GM23248 (cell line): Measurements from ENCODE around the gene PFDN1. TPM values are rescaled to one million over a fixed set of nuclear protein-coding genes. Genes with fewer than 3 reads are reported as not detected.

Experiments used
- DNase-seq: peaks from one replicate; pipeline ENCODE4 v3.0.0-alpha.2; 2015
- H2AFZ ChIP-seq: fragments of 200-600 bp; sonication (generic); 2 replicates; pipeline ENCODE4 v1.6.1; 2016; ENCODE audit warnings: antibody characterized with exemption
- H3F3A ChIP-seq: fragments of 200-600 bp; sonication (generic); 2 replicates; pipeline ENCODE4 v1.6.1; 2016; ENCODE audit warnings: mild to moderate bottlenecking, antibody characterized with exemption, mixed run types; ENCODE audit not compliant: insufficient read depth
- H3K27ac ChIP-seq: fragments of 200-600 bp; sonication (generic); 2 replicates; pipeline ENCODE4 v1.5.1; 2016; ENCODE audit warnings: mild to moderate bottlenecking
- H3K27me3 ChIP-seq: fragments of 200-600 bp; sonication (generic); replicated peaks from 2 replicates; pipeline ENCODE4 v1.6.1; 2016; ENCODE audit warnings: mild to moderate bottlenecking; ENCODE audit not compliant: insufficient read depth
- H3K36me3 ChIP-seq: fragments of 200-600 bp; sonication (generic); 2 replicates; pipeline ENCODE4 v1.6.1; 2016; ENCODE audit warnings: low read depth, mild to moderate bottlenecking
- H3K4me1 ChIP-seq: fragments of 200-600 bp; sonication (generic); 2 replicates; pipeline ENCODE4 v1.6.1; 2016; ENCODE audit warnings: mild to moderate bottlenecking; ENCODE audit not compliant: insufficient read depth
- H3K4me2 ChIP-seq: fragments of 200-600 bp; sonication (generic); one replicate; pipeline ENCODE4 v1.6.1; 2016; ENCODE audit warnings: mild to moderate bottlenecking; ENCODE audit not compliant: unreplicated experiment
- H3K4me3 ChIP-seq: fragments of 200-600 bp; sonication (generic); 2 replicates; pipeline ENCODE4 v1.5.1; 2016; ENCODE audit warnings: mild to moderate bottlenecking
- H3K79me2 ChIP-seq: fragments of 200-600 bp; sonication (generic); 2 replicates; pipeline ENCODE4 v1.6.1; 2016; ENCODE audit warnings: mild to moderate bottlenecking; ENCODE audit not compliant: insufficient read depth
- H3K9ac ChIP-seq: fragments of 200-600 bp; sonication (generic); 2 replicates; pipeline ENCODE4 v1.6.1; 2016; ENCODE audit warnings: mild to moderate bottlenecking
- H3K9me2 ChIP-seq: fragments of 200-600 bp; sonication (generic); 2 replicates; pipeline ENCODE4 v1.6.1; 2016; ENCODE audit warnings: mixed run types, mild to moderate bottlenecking, moderate library complexity; ENCODE audit not compliant: insufficient read depth
- H3K9me3 ChIP-seq: fragments of 200-600 bp; sonication (generic); one replicate; pipeline ENCODE4 v1.6.1; 2017; ENCODE audit warnings: low read depth
- H4K20me1 ChIP-seq: fragments of 200-600 bp; sonication (generic); 2 replicates; pipeline ENCODE4 v1.6.0; 2016; ENCODE audit not compliant: insufficient read depth
- EZH2 ChIP-seq: fragments of 200-600 bp; sonication (generic); IDR thresholded peaks from 2 replicates; pipeline ENCODE4 v1.6.1; 2018; ENCODE audit warnings: antibody characterized with exemption, mild to moderate bottlenecking; ENCODE audit not compliant: insufficient read depth, poor library complexity, severe bottlenecking
- EZH2phosphoT487 ChIP-seq: fragments of 200-600 bp; sonication (generic); IDR thresholded peaks from 2 replicates; pipeline ENCODE4 v1.6.1; 2018; ENCODE audit warnings: antibody characterized with exemption, moderate library complexity, mild to moderate bottlenecking, low read depth; ENCODE audit not compliant: insufficient read depth
- WGBS, 2 experiments: methylation state at CpG; one replicate each; pipeline ENCODE4 v1.1.6; 2015 to 2017; ENCODE audit warnings: low lambda C conversion rate in 2 of 2, low coverage in 1 of 2; ENCODE audit errors: missing lambda C conversion rate in 2 of 2; 5-methylcytosine and 5-hydroxymethylcytosine counted together
- in situ Hi-C: fragments of 300-500 bp; cut with MboI; formaldehyde crosslinking; loops from 2 replicates; pipeline ENCODE4 v1.15.0; 2020
- polyA plus RNA-seq: library from polyadenylated mRNA; unstranded; fragments of >200 nt; fragmentation: Nextera tagmentation; extraction: Ambion mirVana; gene quantifications from 2 replicates; pipeline ENCODE4 v1.2.1, GENCODE V29; 2016
- total RNA-seq: library from RNA; depleted of rRNA; stranded (reverse); fragments of >200 nt; shearing (Covaris generic); gene quantifications from 2 replicates; pipeline ENCODE4 v1.2.3, GENCODE V29; 2014

Gene PFDN1
- total and polyA plus RNA-seq, 2 experiments from 2014 or later, result 95.8 to 99.9 TPM

- no peaks in the 10 kb centered on the region for H3K36me3 ChIP-seq
- no peaks in the 10 kb centered on the region for H3K27me3 ChIP-seq
- 11 to 12% methylated on average over 14 of the region's 14 CpGs for WGBS, 2 experiments
- H3K9me2 ChIP-seq, result no peaks in the 10 kb centered on the region
- H3K4me1 ChIP-seq, result peaks cover 42% of the 10 kb centered on the region
- no peak overlapping the region for H2AFZ ChIP-seq
- peaks cover 23% of the 10 kb centered on the region for H3F3A ChIP-seq
- in situ Hi-C loops, result loop anchor here (5.0 kb wide), 1 partner anchor 108 kb away; no protein-coding TSS in a partner anchor
- peaks cover 27% of the 10 kb centered on the region for H3K79me2 ChIP-seq
- no peak overlapping the region for H3K27ac ChIP-seq
- DNase-seq, result peak; percentile 94
- no peaks in the 10 kb centered on the region for H4K20me1 ChIP-seq
- H3K4me2 ChIP-seq, result peak overlapping the region; percentile 19
- TF ChIP-seq EZH2phosphoT487 (no peak), EZH2 (no peak)
- H3K9me3 ChIP-seq, result no peaks in the 10 kb centered on the region
- H3K4me3 ChIP-seq, result no peak overlapping the region
- no peak overlapping the region for H3K9ac ChIP-seq
These were observed 58.3 kb downstream of the PFDN1 start for GRCh38 chr5:140244525-140245025.

GRCh38 chr5:140243706-140244250 is 59.1 kb downstream of the PFDN1 start:
- peaks cover 19% of the 10 kb centered on the region for H3K79me2 ChIP-seq
- H2AFZ ChIP-seq, result no peak overlapping the region
- H3K4me2 ChIP-seq, result no peak overlapping the region
- TF ChIP-seq EZH2phosphoT487, result no peak
- TF ChIP-seq EZH2, result no peak
- H4K20me1 ChIP-seq, result no peaks in the 10 kb centered on the region
- no peaks in the 10 kb centered on the region for H3K9me3 ChIP-seq
- H3F3A ChIP-seq, result peaks cover 23% of the 10 kb centered on the region
- H3K9ac ChIP-seq, result no peak overlapping the region
- H3K4me3 ChIP-seq, result no peak overlapping the region
- no peak for DNase-seq
- no peaks in the 10 kb centered on the region for H3K36me3 ChIP-seq
- 74 to 76% methylated on average over 4 of the region's 4 CpGs for WGBS, 2 experiments
- peaks cover 42% of the 10 kb centered on the region for H3K4me1 ChIP-seq
- in situ Hi-C loops, result no loop called here
- H3K27ac ChIP-seq, result no peak overlapping the region
- H3K9me2 ChIP-seq, result no peaks in the 10 kb centered on the region
- no peaks in the 10 kb centered on the region for H3K27me3 ChIP-seq

GRCh38 chr5:140242890-140243585 is 59.9 kb downstream of the PFDN1 start:
- H3K9ac ChIP-seq, result no peak overlapping the region
- H3K79me2 ChIP-seq, result peaks cover 12% of the 10 kb centered on the region
- no peaks in the 10 kb centered on the region for H3K9me3 ChIP-seq
- H3K36me3 ChIP-seq, result no peaks in the 10 kb centered on the region
- peaks cover 42% of the 10 kb centered on the region for H3K4me1 ChIP-seq
- 86 to 93% methylated on average over 4 of the region's 4 CpGs for WGBS, 2 experiments
- H2AFZ ChIP-seq, result no peak overlapping the region
- H4K20me1 ChIP-seq, result no peaks in the 10 kb centered on the region
- H3K27me3 ChIP-seq, result no peaks in the 10 kb centered on the region
- no peak for TF ChIP-seq EZH2
- TF ChIP-seq EZH2phosphoT487, result no peak
- H3F3A ChIP-seq, result peaks cover 23% of the 10 kb centered on the region
- no peak overlapping the region for H3K4me2 ChIP-seq
- no peaks in the 10 kb centered on the region for H3K9me2 ChIP-seq
- in situ Hi-C loops, result no loop called here
- H3K4me3 ChIP-seq, result no peak overlapping the region
- no peak overlapping the region for H3K27ac ChIP-seq
- no peak for DNase-seq

- H3K9me3 ChIP-seq, result no peaks in the 10 kb centered on the region
- peaks cover 18% of the 10 kb centered on the region for H3F3A ChIP-seq
- H3K4me2 ChIP-seq, result no peak overlapping the region
- WGBS, 2 experiments, result 33 to 38% methylated on average over 5 of the region's 5 CpGs
- peak overlapping the region; percentile 11; the same call in 1 of the 2 replicates for H3K27ac ChIP-seq
- in situ Hi-C loops, result no loop called here
- H3K9me2 ChIP-seq, result no peaks in the 10 kb centered on the region
- no peaks in the 10 kb centered on the region for H3K27me3 ChIP-seq
- H3K36me3 ChIP-seq, result no peaks in the 10 kb centered on the region
- TF ChIP-seq EZH2phosphoT487, result no peak
- TF ChIP-seq EZH2, result no peak
- no peak overlapping the region for H3K4me3 ChIP-seq
- H4K20me1 ChIP-seq, result no peaks in the 10 kb centered on the region
- no peak overlapping the region for H3K9ac ChIP-seq
- H3K4me1 ChIP-seq, result peaks cover 38% of the 10 kb centered on the region
- DNase-seq, result peak; percentile 59
- 0 out of 2 replicates have a peak, but pooled peaks cover 6% of the 10 kb centered on the region for H3K79me2 ChIP-seq
- no peak overlapping the region for H2AFZ ChIP-seq
These were observed 60.8 kb downstream of the PFDN1 start for GRCh38 chr5:140242099-140242498.
